MCF 10A (cell line): ENCODE data around the gene GTPBP3. TPM values are rescaled to one million over a fixed set of nuclear protein-coding genes. Genes with fewer than 3 reads are reported as not detected.

Experiments used
- BruUV-seq: library from RNA; stranded (reverse); fragments of 400-500 nt; replicated peaks from 2 replicates; lab custom pipeline; 2021; lab: Mats Ljungman, UMichigan
- CTCF ChIA-PET: fragments of 300-600 bp; sonication (Branson Sonifier 250); formaldehyde crosslinking; extraction: SDS; loops from one replicate; lab custom pipeline; 2021; ENCODE audit warnings: antibody characterized with exemption, inconsistent platforms; lab: Yijun Ruan, JAX
- POLR2A ChIA-PET: fragments of 300-600, 350-650 bp; sonication (Branson Sonifier 250); formaldehyde crosslinking; extraction: SDS; loops from one replicate; lab custom pipeline; 2020; ENCODE audit warnings: antibody characterized with exemption, inconsistent platforms; lab: Yijun Ruan, JAX
- DNase-seq: peaks from one replicate; pipeline ENCODE4 v3.0.0-alpha.2; 2018; ENCODE audit not compliant: unreplicated experiment
- H3K27ac Mint-ChIP-seq: one replicate; pipeline ENCODE4 v1.8.0; 2022; ENCODE audit warnings: mild to moderate bottlenecking, low read depth, mixed read lengths; ENCODE audit not compliant: unreplicated experiment
- H3K27me3 Mint-ChIP-seq: one replicate; pipeline ENCODE4 v1.8.0; 2022; ENCODE audit warnings: mixed read lengths; ENCODE audit not compliant: insufficient read depth, unreplicated experiment
- H3K36me3 Mint-ChIP-seq: one replicate; pipeline ENCODE4 v1.8.0; 2022; ENCODE audit warnings: mild to moderate bottlenecking, moderate library complexity, mixed read lengths; ENCODE audit not compliant: insufficient read depth, unreplicated experiment
- H3K4me1 Mint-ChIP-seq: one replicate; pipeline ENCODE4 v1.8.0; 2022; ENCODE audit warnings: mixed read lengths; ENCODE audit not compliant: insufficient read depth, unreplicated experiment
- H3K4me3 Mint-ChIP-seq: one replicate; pipeline ENCODE4 v1.8.0; 2022; ENCODE audit warnings: mild to moderate bottlenecking, moderate library complexity, mixed read lengths; ENCODE audit not compliant: unreplicated experiment
- H3K9me3 Mint-ChIP-seq: one replicate; pipeline ENCODE4 v1.8.0; 2022; ENCODE audit warnings: mixed read lengths; ENCODE audit not compliant: unreplicated experiment
- intact Hi-C: fragments of 100-400 bp; cut with micrococcal nuclease; formaldehyde crosslinking; loops from 2 replicates; pipeline ENCODE4 v1.14.1; 2022
- total RNA-seq: library from RNA; stranded (reverse); gene quantifications from 2 replicates; pipeline ENCODE4 v1.2.3, GENCODE V29; 2022
- TF ChIP-seq, protein P1 (sequence below): fragments of 200-600 bp; IDR thresholded peaks from one replicate; pipeline ENCODE4 v1.8.0; 2022; ENCODE audit warnings: antibody characterized with exemption, mild to moderate bottlenecking; ENCODE audit not compliant: unreplicated experiment

The GTPBP3 gene
- total RNA-seq, 1 experiment from 2014 or later = 27.9 TPM

DNA sequence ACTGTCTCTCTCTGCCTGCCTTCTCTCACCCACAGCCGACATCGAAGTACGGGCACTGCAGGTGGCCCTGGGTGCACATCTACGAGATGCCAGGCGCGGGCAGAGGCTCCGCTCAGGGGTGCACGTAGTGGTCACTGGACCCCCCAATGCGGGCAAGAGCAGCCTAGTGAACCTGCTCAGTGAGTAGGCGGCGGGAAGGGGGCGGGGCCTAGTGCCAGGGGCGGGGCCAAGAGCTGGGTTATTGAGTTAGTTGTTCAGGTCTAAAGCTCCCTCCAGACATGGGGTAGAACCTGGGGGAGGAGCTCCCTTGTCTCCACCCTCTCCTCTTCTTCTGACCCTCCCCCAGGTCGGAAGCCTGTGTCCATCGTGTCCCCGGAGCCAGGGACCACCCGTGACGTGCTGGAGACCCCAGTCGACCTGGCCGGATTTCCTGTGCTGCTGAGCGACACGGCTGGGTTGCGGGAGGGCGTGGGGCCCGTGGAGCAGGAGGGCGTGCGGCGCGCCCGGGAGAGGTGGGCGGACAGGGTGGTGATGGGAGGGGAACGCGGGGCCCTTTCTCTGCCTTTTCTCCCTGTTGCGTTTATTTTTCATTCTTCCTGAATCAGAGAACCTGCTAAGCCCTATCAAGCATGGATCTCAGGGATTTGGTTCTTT lies 1.9 kb downstream of the GTPBP3 start:
- no peak for DNase-seq
- no peaks in the 10 kb centered on the region for H3K9me3 Mint-ChIP-seq
- H3K4me1 Mint-ChIP-seq = peaks cover 9% of the 10 kb centered on the region
- no TSS peak for BruUV-seq
- peaks cover 26% of the 10 kb centered on the region for H3K36me3 Mint-ChIP-seq
- intact Hi-C loops = no loop called here
- ChIA-PET CTCF (interaction anchor here (0.6 to 1.0 kb wide), 2 partner anchors 28 to 32 kb away, joined by 3 read pairs; no protein-coding TSS in a partner anchor), POLR2A (interaction anchor here (10.1 kb wide), 1 partner anchor 31 kb away, joined by 152 read pairs; the partner anchor contains the start of genes ABHD8, DDA1 and MRPL34)
- H3K4me3 Mint-ChIP-seq = peak overlapping the region; percentile 98
- no peaks in the 10 kb centered on the region for H3K27me3 Mint-ChIP-seq
- H3K27ac Mint-ChIP-seq = no peak overlapping the region
- TF ChIP-seq, protein P1, sequence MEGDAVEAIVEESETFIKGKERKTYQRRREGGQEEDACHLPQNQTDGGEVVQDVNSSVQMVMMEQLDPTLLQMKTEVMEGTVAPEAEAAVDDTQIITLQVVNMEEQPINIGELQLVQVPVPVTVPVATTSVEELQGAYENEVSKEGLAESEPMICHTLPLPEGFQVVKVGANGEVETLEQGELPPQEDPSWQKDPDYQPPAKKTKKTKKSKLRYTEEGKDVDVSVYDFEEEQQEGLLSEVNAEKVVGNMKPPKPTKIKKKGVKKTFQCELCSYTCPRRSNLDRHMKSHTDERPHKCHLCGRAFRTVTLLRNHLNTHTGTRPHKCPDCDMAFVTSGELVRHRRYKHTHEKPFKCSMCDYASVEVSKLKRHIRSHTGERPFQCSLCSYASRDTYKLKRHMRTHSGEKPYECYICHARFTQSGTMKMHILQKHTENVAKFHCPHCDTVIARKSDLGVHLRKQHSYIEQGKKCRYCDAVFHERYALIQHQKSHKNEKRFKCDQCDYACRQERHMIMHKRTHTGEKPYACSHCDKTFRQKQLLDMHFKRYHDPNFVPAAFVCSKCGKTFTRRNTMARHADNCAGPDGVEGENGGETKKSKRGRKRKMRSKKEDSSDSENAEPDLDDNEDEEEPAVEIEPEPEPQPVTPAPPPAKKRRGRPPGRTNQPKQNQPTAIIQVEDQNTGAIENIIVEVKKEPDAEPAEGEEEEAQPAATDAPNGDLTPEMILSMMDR = no peak

DNA sequence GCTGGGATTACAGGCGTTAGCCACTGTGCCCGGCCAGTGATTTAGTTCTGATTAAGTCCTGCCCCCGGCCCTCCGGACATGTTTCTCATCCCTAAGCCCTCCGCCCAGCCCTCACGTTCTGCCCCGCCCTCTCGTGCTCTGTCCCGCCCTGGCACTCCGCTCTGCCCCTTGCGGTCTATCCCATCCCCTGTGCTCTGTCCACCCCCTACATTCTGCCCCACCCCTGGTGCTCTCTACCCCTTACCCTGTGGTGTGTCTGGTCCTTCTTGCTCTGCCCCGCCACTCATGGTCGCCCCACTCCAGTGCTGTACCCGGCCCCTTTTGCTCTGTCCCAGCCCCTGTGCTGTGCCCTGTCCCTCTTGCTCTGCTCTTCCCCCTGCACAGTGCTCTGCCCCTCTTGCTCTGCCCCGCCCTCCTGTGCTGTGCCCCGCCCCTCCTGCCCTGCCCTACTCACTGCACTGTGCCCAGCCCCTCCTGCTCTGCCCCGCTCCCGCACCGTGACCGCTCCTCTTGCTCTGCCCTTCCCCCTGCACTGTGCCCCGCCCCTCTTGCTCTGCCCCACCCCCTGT lies 3.0 kb downstream of the GTPBP3 start:
- CTCF ChIA-PET = interaction anchor here (0.9 kb wide), 1 partner anchor 45 kb away, joined by 3 read pairs; no protein-coding TSS in a partner anchor
- H3K4me3 Mint-ChIP-seq = no peak overlapping the region
- POLR2A ChIA-PET = no interaction called here
- TF ChIP-seq, protein P1 = no peak
- peak overlapping the region; percentile 54 for H3K27ac Mint-ChIP-seq
- intact Hi-C loops = no loop called here
- H3K36me3 Mint-ChIP-seq = peaks cover 26% of the 10 kb centered on the region
- BruUV-seq = no TSS peak
- H3K27me3 Mint-ChIP-seq = no peaks in the 10 kb centered on the region
- no peaks in the 10 kb centered on the region for H3K9me3 Mint-ChIP-seq
- H3K4me1 Mint-ChIP-seq = no peaks in the 10 kb centered on the region
- DNase-seq = peak; percentile 56

DNA sequence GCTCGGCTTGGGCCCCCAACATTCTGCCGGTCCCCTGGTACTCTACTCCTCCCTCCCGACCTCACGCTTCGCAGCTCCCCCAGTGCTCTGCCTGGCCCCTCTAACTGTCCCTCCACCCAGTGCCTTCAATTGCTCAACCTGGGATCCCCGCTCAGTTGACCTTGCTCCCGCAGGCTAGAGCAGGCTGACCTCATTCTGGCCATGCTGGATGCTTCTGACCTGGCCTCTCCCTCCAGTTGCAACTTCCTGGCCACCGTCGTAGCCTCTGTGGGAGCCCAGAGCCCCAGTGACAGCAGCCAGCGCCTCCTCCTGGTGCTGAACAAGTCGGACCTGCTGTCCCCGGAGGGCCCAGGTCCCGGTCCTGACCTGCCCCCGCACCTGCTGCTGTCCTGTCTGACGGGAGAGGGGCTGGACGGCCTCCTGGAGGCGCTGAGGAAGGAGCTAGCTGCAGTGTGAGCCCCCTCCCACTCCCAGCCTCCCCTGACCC lies 3.6 kb downstream of the GTPBP3 start:
- peak overlapping the region; percentile 54 for H3K27ac Mint-ChIP-seq
- no peaks in the 10 kb centered on the region for H3K27me3 Mint-ChIP-seq
- ChIA-PET POLR2A (no interaction called here), CTCF (interaction anchor here (2.4 kb wide), 1 partner anchor 46 kb away, joined by 15 read pairs; no protein-coding TSS in a partner anchor)
- BruUV-seq = no TSS peak
- DNase-seq = no peak
- intact Hi-C loops = no loop called here
- peaks cover 26% of the 10 kb centered on the region for H3K36me3 Mint-ChIP-seq
- TF ChIP-seq, protein P1 = no peak
- peaks cover 1% of the 10 kb centered on the region for H3K4me1 Mint-ChIP-seq
- no peaks in the 10 kb centered on the region for H3K9me3 Mint-ChIP-seq
- no peak overlapping the region for H3K4me3 Mint-ChIP-seq

DNA sequence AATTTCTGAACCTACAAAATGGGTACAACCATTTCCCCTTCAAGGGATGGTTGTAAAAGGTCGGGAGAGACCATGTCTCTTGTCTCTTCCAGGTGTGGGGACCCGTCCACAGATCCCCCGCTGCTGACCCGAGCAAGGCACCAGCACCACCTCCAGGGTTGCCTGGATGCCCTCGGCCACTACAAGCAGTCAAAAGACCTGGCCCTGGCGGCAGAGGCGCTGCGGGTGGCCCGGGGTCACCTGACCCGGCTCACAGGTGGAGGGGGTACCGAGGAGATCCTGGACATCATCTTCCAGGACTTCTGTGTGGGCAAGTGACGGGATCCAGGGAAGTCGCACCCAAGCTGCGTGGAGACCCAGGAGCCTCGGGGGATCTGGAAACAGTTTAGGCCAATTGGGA lies 4.0 kb downstream of the GTPBP3 start:
- H3K27me3 Mint-ChIP-seq = no peaks in the 10 kb centered on the region
- CTCF ChIA-PET = interaction anchor here (2.4 kb wide), 1 partner anchor 45 kb away, joined by 15 read pairs; no protein-coding TSS in a partner anchor
- peaks cover 26% of the 10 kb centered on the region for H3K36me3 Mint-ChIP-seq
- no TSS peak for BruUV-seq
- intact Hi-C loops = no loop called here
- TF ChIP-seq, protein P1 = no peak
- H3K9me3 Mint-ChIP-seq = no peaks in the 10 kb centered on the region
- peaks cover 6% of the 10 kb centered on the region for H3K4me1 Mint-ChIP-seq
- DNase-seq = no peak
- no peak overlapping the region for H3K27ac Mint-ChIP-seq
- POLR2A ChIA-PET = no interaction called here
- H3K4me3 Mint-ChIP-seq = no peak overlapping the region
